Type B pancreatic cell (in vitro differentiated cells): ENCODE data around the gene OR5H2. TPM values are rescaled to one million over a fixed set of nuclear protein-coding genes. Genes with fewer than 3 reads are reported as not detected.

Source experiments
- DNase-seq: peaks from one replicate; pipeline ENCODE4 v3.0.0; 2021; ENCODE audit warnings: mixed read lengths; ENCODE audit not compliant: unreplicated experiment; ENCODE audit errors: extremely low spot score
- H3K27ac Mint-ChIP-seq: 2 replicates; pipeline ENCODE4 v1.8.0; 2021; ENCODE audit warnings: mild to moderate bottlenecking, mixed read lengths
- H3K27me3 Mint-ChIP-seq: 2 replicates; pipeline ENCODE4 v1.8.0; 2021; ENCODE audit warnings: mixed read lengths
- H3K36me3 Mint-ChIP-seq: 2 replicates; pipeline ENCODE4 v1.8.0; 2021; ENCODE audit warnings: mixed read lengths
- H3K4me1 Mint-ChIP-seq: one replicate; pipeline ENCODE4 v1.8.0; 2021; ENCODE audit warnings: mixed read lengths; ENCODE audit not compliant: unreplicated experiment
- H3K4me3 Mint-ChIP-seq: 2 replicates; pipeline ENCODE4 v1.8.0; 2021; ENCODE audit warnings: mild to moderate bottlenecking, mixed read lengths
- H3K9me3 Mint-ChIP-seq: 2 replicates; pipeline ENCODE4 v1.8.0; 2021; ENCODE audit warnings: mixed read lengths
- CTCF ChIP-seq: fragments of 200-600 bp; sonication (generic); conservative IDR thresholded peaks from 2 replicates; pipeline ENCODE4 v1.5.0; 2021; ENCODE audit warnings: antibody characterized with exemption, mild to moderate bottlenecking
- total RNA-seq: library from RNA; stranded (reverse); gene quantifications from 2 replicates; pipeline ENCODE4 v1.2.1, GENCODE V29; 2021; ENCODE audit warnings: low replicate concordance

Gene OR5H2
- total RNA-seq, 1 donor from 2014 or later = not detected

DNA sequence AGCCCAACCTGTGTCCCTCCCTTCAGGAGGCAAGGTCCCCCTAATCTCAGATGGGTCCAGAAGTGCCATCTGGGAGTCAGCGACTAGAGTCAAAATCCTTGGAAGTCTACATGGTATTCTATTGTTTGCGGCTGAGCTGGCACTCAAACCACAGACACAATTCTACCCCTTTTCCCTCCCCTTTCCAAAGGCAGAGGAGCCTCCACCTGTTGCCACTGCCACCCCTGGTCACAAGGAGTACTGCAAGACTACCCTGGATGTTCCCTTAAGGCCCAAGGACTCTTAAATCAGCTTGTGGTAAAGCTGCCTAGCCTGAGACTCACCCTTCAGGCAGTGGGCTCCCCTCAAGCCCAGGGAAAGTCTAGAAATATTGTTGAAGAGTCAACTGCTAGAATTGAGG, 22.6 kb upstream of the OR5H2 start:
- peak; percentile 38 for TF ChIP-seq CTCF
- no peak overlapping the region for H3K4me3 Mint-ChIP-seq
- H3K27me3 Mint-ChIP-seq = no peaks in the 10 kb centered on the region
- no peaks in the 10 kb centered on the region for H3K4me1 Mint-ChIP-seq
- DNase-seq = no peak
- no peaks in the 10 kb centered on the region for H3K9me3 Mint-ChIP-seq
- no peak overlapping the region for H3K27ac Mint-ChIP-seq
- no peaks in the 10 kb centered on the region for H3K36me3 Mint-ChIP-seq

GRCh38 chr3:98262046-98262445, 20.3 kb upstream of the OR5H2 start:
- H3K4me3 Mint-ChIP-seq = no peak overlapping the region
- H3K27me3 Mint-ChIP-seq = no peaks in the 10 kb centered on the region
- no peaks in the 10 kb centered on the region for H3K4me1 Mint-ChIP-seq
- DNase-seq = no peak
- H3K36me3 Mint-ChIP-seq = no peaks in the 10 kb centered on the region
- no peaks in the 10 kb centered on the region for H3K9me3 Mint-ChIP-seq
- H3K27ac Mint-ChIP-seq = no peak overlapping the region
- no peak for TF ChIP-seq CTCF

DNA sequence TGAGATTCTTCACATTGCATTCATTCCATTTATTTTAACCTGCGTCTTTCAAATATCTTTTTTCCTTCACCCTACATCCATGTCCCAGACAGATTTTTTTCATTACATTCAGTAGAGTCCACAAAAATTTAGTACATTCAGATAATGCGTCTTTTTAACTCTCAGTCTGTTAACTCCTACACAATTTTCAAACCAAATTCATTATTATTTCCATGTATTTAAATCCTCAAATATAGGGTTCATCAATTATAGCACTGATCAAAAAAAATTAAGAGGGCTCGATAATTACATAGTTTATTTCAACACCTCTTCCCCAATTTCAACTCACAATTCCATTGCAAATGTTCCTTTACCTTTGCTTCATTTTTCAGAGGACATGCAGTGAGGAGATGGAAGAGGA, 18.4 kb upstream of the OR5H2 start, which contains the start of gene OR5H6:
Gene OR5H6, plus strand, starts transcription at position 301 of the 400 bp plus-strand sequence. Its CDS starts 89 bp downstream, at position 390.
- H3K4me3 Mint-ChIP-seq = no peak within 1 kb of the TSS
- no peaks in the 10 kb centered on the region for H3K9me3 Mint-ChIP-seq
- no peaks in the 10 kb centered on the region for H3K36me3 Mint-ChIP-seq
- no peak within 1 kb of the TSS for H3K27ac Mint-ChIP-seq
- no peak for TF ChIP-seq CTCF
- no peaks in the 10 kb centered on the region for H3K27me3 Mint-ChIP-seq
- no peak for DNase-seq
- H3K4me1 Mint-ChIP-seq = no peaks in the 10 kb centered on the region

DNA sequence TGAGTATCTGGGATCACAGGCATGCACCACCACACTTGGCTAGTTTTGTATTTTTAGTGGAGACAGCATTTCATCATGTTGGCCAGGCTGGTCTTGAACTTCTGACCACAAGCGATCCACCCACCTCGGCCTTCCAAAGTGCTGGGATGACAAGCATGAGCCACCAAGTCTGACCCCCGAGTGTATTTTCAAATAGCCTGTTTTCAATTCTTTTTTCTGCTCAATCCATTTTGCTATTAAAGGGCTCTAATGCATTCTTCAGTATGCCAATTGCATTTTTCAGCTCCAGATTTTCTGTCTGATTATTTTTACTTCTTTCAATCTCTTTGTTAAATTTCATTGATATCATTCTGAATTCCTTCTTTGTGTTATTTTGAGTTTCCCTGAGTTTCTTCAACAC, 12.5 kb upstream of the OR5H2 start:
- no peak overlapping the region for H3K27ac Mint-ChIP-seq
- H3K9me3 Mint-ChIP-seq = no peaks in the 10 kb centered on the region
- no peak for TF ChIP-seq CTCF
- no peak for DNase-seq
- H3K27me3 Mint-ChIP-seq = no peaks in the 10 kb centered on the region
- H3K4me3 Mint-ChIP-seq = no peak overlapping the region
- no peaks in the 10 kb centered on the region for H3K4me1 Mint-ChIP-seq
- H3K36me3 Mint-ChIP-seq = no peaks in the 10 kb centered on the region

GRCh38 chr3:98272126-98272525, 10.2 kb upstream of the OR5H2 start:
- no peak for TF ChIP-seq CTCF
- Mint-ChIP-seq H3K36me3 (no peaks in the 10 kb centered on the region), H3K27me3 (no peaks in the 10 kb centered on the region), H3K9me3 (no peaks in the 10 kb centered on the region), H3K4me1 (no peaks in the 10 kb centered on the region), H3K4me3 (no peak overlapping the region), H3K27ac (no peak overlapping the region)
- no peak for DNase-seq

DNA sequence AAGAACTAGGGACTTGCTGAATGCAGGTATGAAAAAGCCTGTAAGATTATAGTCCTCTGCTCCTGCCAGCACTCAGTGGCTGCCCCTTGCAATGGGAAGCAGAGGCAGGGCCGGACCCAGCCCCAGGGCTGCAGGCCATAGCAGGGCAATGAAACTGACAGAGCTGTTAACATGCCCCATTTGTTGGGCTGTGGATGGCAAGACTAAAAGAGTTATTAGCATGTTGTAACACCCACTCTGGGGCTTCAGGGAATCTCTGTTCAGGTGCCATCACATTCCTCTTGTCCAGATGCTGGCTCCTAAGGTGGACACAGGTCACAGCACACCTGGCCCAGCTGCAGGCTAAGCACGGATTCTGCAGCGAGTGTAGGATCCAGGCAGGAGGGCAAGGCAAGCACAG, 7.4 kb upstream of the OR5H2 start:
- TF ChIP-seq CTCF = no peak
- no peak for DNase-seq

More for the DNA sequence above, 7.4 kb upstream of the OR5H2 start:
- Mint-ChIP-seq H3K27me3 (no peaks in the 10 kb centered on the region), H3K4me3 (no peak overlapping the region), H3K27ac (no peak overlapping the region), H3K4me1 (no peaks in the 10 kb centered on the region), H3K9me3 (no peaks in the 10 kb centered on the region), H3K36me3 (no peaks in the 10 kb centered on the region)
